Sciatic nerve (tissue), 1 donor: ENCODE measurements around the gene SYNGR2. TPM values are rescaled to one million over a fixed set of nuclear protein-coding genes. Genes with fewer than 3 reads are reported as not detected.

Experiments
- total RNA-seq: library from RNA; stranded (reverse); fragmentation: NEBNext Ultra II Directional; extraction: Animal tissue kit (Norgen Biotek cat#: 25700); gene quantifications from one replicate; pipeline ENCODE4 v1.2.1, GENCODE V29; 2021
- donor health status: DM: no; HTN: no; CAD: no.

Gene SYNGR2
- total RNA-seq, 1 donor from 2014 or later = 73.6 TPM

Other genes starting within 250 kb of the SYNGR2 start
- gene TNRC6C, start 209.9 kb upstream of the SYNGR2 start, total RNA-seq = 69.3 TPM
- gene TMC6, start 39.8 kb upstream of the SYNGR2 start, total RNA-seq = 95.0 TPM
- gene TMC8, start 37.8 kb upstream of the SYNGR2 start, total RNA-seq = 12.5 TPM
- 0.71 TPM for gene C17orf99, start 22.2 kb upstream of the SYNGR2 start, total RNA-seq
- 1.8 TPM for gene TK1, start 18.5 kb downstream of the SYNGR2 start, total RNA-seq
- 33.6 TPM for gene AFMID, start 18.8 kb downstream of the SYNGR2 start, total RNA-seq
- 1.4 TPM for gene BIRC5, start 45.7 kb downstream of the SYNGR2 start, total RNA-seq
- not detected for gene TMEM235, start 63.0 kb downstream of the SYNGR2 start, total RNA-seq
- 144 TPM for gene SOCS3, start 191.5 kb downstream of the SYNGR2 start, total RNA-seq
- gene PGS1, start 210.1 kb downstream of the SYNGR2 start, total RNA-seq = 59.2 TPM